H9 (cell line): ENCODE results near the gene PPP2R1A. TPM values are rescaled to one million over a fixed set of nuclear protein-coding genes. Genes with fewer than 3 reads are reported as not detected.
A peak's percentile ranks its signal among the peaks of the same experiment; 100 is the strongest.

Experiments used
- DNase-seq: peaks from one replicate; pipeline ENCODE4 v3.0.0-alpha.2; 2017
- H2AFZ ChIP-seq: one replicate; pipeline ENCODE4 v1.6.1; 2013; ENCODE audit warnings: mild to moderate bottlenecking, low read length, control low read depth, moderate library complexity
- H2AK5ac ChIP-seq: 2 replicates; pipeline ENCODE4 v1.6.1; 2013; ENCODE audit warnings: low read length, control low read depth, mixed read lengths; ENCODE audit not compliant: insufficient read length
- H2BK120ac ChIP-seq: one replicate; pipeline ENCODE4 v1.6.1; 2013; ENCODE audit warnings: low read depth, mild to moderate bottlenecking, low read length, control low read depth, inconsistent platforms; ENCODE audit not compliant: poor library complexity, severe bottlenecking
- H2BK12ac ChIP-seq: 2 replicates; pipeline ENCODE4 v1.6.1; 2013; ENCODE audit warnings: low read length, control low read depth, mixed read lengths, low read depth; ENCODE audit not compliant: insufficient read length
- H2BK15ac ChIP-seq: 2 replicates; pipeline ENCODE4 v1.6.1; 2013; ENCODE audit warnings: low read depth, low read length, control low read depth
- H2BK20ac ChIP-seq: one replicate; pipeline ENCODE4 v1.6.1; 2013; ENCODE audit warnings: low read depth, mild to moderate bottlenecking, low read length, control low read depth, inconsistent platforms; ENCODE audit not compliant: poor library complexity, severe bottlenecking
- H2BK5ac ChIP-seq: 2 replicates; pipeline ENCODE4 v1.6.1; 2013; ENCODE audit warnings: low read length, control low read depth, mixed read lengths; ENCODE audit not compliant: insufficient read length
- H3K14ac ChIP-seq: 2 replicates; pipeline ENCODE4 v1.6.1; 2013; ENCODE audit warnings: low read length, control low read depth; ENCODE audit not compliant: insufficient read depth
- H3K18ac ChIP-seq: 2 replicates; pipeline ENCODE4 v1.6.1; 2013; ENCODE audit warnings: low read depth, mild to moderate bottlenecking, mixed read lengths, low read length, control low read depth; ENCODE audit not compliant: insufficient read length
- H3K23ac ChIP-seq: 2 replicates; pipeline ENCODE4 v1.6.1; 2013; ENCODE audit warnings: low read length, control low read depth, mixed read lengths, low read depth; ENCODE audit not compliant: insufficient read length
- H3K23me2 ChIP-seq: 2 replicates; pipeline ENCODE4 v1.6.1; 2013; ENCODE audit warnings: low read depth, mild to moderate bottlenecking, mixed read lengths, low read length, control low read depth; ENCODE audit not compliant: insufficient read length, poor library complexity, severe bottlenecking
- H3K27ac ChIP-seq: 2 replicates; pipeline ENCODE4 v1.5.1; 2013; ENCODE audit warnings: low read length, control low read depth, mixed read lengths, low read depth; ENCODE audit not compliant: insufficient read length
- H3K27me3 ChIP-seq: 2 replicates; pipeline ENCODE4 v1.6.1; 2013; ENCODE audit warnings: low read length, control low read depth, inconsistent platforms; ENCODE audit not compliant: insufficient read depth
- H3K4ac ChIP-seq: 2 replicates; pipeline ENCODE4 v1.6.1; 2013; ENCODE audit warnings: low read depth, mild to moderate bottlenecking, control low read depth, inconsistent platforms, low read length, moderate library complexity
- H3K4me1 ChIP-seq: 2 replicates; pipeline ENCODE4 v1.6.1; 2013; ENCODE audit warnings: low read length, control low read depth, inconsistent platforms; ENCODE audit not compliant: insufficient read depth
- H3K4me2 ChIP-seq: 2 replicates; pipeline ENCODE4 v1.6.1; 2013; ENCODE audit warnings: low read length, control low read depth, mixed read lengths; ENCODE audit not compliant: insufficient read length, insufficient read depth
- H3K56ac ChIP-seq: 2 replicates; pipeline ENCODE4 v1.6.1; 2013; ENCODE audit warnings: low read depth, mild to moderate bottlenecking, mixed read lengths, low read length, control low read depth; ENCODE audit not compliant: insufficient read length
- H3K79me1 ChIP-seq: 2 replicates; pipeline ENCODE4 v1.6.1; 2013; ENCODE audit warnings: low read depth, mild to moderate bottlenecking, moderate library complexity, low read length, control low read depth, inconsistent platforms; ENCODE audit not compliant: insufficient read depth, poor library complexity, severe bottlenecking
- H3K79me2 ChIP-seq: 2 replicates; pipeline ENCODE4 v1.6.1; 2013; ENCODE audit warnings: low read length, control low read depth, inconsistent platforms; ENCODE audit not compliant: insufficient read depth
- H3K9ac ChIP-seq: 2 replicates; pipeline ENCODE4 v1.6.1; 2013; ENCODE audit warnings: low read length, control low read depth, mixed read lengths; ENCODE audit not compliant: insufficient read length; ENCODE audit errors: extremely low read depth
- H3K9me3 ChIP-seq: one replicate; pipeline ENCODE4 v1.6.1; 2013; ENCODE audit warnings: low read depth, low read length, inconsistent platforms; ENCODE audit not compliant: control insufficient read depth
- H3T11ph ChIP-seq: one replicate; pipeline ENCODE4 v1.6.1; 2013; ENCODE audit warnings: mild to moderate bottlenecking, low read length, control low read depth, inconsistent platforms
- H4K20me1 ChIP-seq: one replicate; pipeline ENCODE4 v1.6.1; 2013; ENCODE audit not compliant: control insufficient read depth, insufficient read length, insufficient read depth
- H4K5ac ChIP-seq: 2 replicates; pipeline ENCODE4 v1.6.1; 2013; ENCODE audit warnings: low read depth, mild to moderate bottlenecking, mixed read lengths, low read length, control low read depth; ENCODE audit not compliant: insufficient read length
- H4K8ac ChIP-seq: replicated peaks from 2 replicates; pipeline ENCODE4 v1.6.1; 2013; ENCODE audit warnings: low read length, control low read depth, mixed read lengths, low read depth; ENCODE audit not compliant: insufficient read length
- H4K91ac ChIP-seq: 2 replicates; pipeline ENCODE4 v1.6.1; 2013; ENCODE audit warnings: low read depth, mild to moderate bottlenecking, moderate library complexity, mixed read lengths, low read length, control low read depth; ENCODE audit not compliant: insufficient read length
- H3K27ac Mint-ChIP-seq, 3 experiments: 2 replicates in 2 of 3; 3 replicates in 1 of 3; pipeline ENCODE4 v1.8.0; 2020 to 2021; ENCODE audit warnings: mixed read lengths in 3 of 3, mild to moderate bottlenecking in 1 of 3, moderate library complexity in 1 of 3
- H3K27me3 Mint-ChIP-seq: 2 replicates; pipeline ENCODE4 v1.8.0; 2021; ENCODE audit warnings: low read depth, mild to moderate bottlenecking, moderate library complexity, mixed read lengths
- H3K36me3 Mint-ChIP-seq, 3 experiments: 2 replicates in 2 of 3; 3 replicates in 1 of 3; pipeline ENCODE4 v1.8.0; 2020 to 2021; ENCODE audit warnings: low read depth in 3 of 3, mixed read lengths in 3 of 3; ENCODE audit not compliant: insufficient read depth in 1 of 3
- H3K4me1 Mint-ChIP-seq, 2 experiments: 2 replicates each; pipeline ENCODE4 v1.8.0; 2020; ENCODE audit warnings: mixed read lengths in 2 of 2
- H3K4me3 Mint-ChIP-seq, 2 experiments: 2 replicates in 1 of 2; 3 replicates in 1 of 2; pipeline ENCODE4 v1.8.0; 2020 to 2021; ENCODE audit warnings: mild to moderate bottlenecking in 2 of 2, mixed read lengths in 2 of 2, moderate library complexity in 1 of 2
- H3K9me3 Mint-ChIP-seq, 2 experiments: 2 replicates in 1 of 2; 3 replicates in 1 of 2; pipeline ENCODE4 v1.8.0; 2020; ENCODE audit warnings: mild to moderate bottlenecking in 2 of 2, mixed read lengths in 2 of 2, moderate library complexity in 1 of 2
- WGBS: extraction: QIAGEN DNeasy Blood & Tissue Kit; methylation state at CpG from one replicate; pipeline ENCODE4 v1.1.7; 2013; ENCODE audit warnings: missing lambda C conversion rate, low lambda C conversion rate, mixed read lengths; ENCODE audit not compliant: insufficient read length; ENCODE audit errors: extremely low coverage; 5-methylcytosine and 5-hydroxymethylcytosine counted together
- total RNA-seq: library from RNA; stranded (reverse); gene quantifications from 2 replicates; pipeline ENCODE4 v1.2.1, GENCODE V29; 2021
- TF ChIP-seq, protein P1 (sequence below): fragments of 200-600 bp; sonication (generic); conservative IDR thresholded peaks from 3 replicates; pipeline ENCODE4 v1.8.0; 2021; ENCODE audit warnings: antibody characterized with exemption, mild to moderate bottlenecking

The PPP2R1A gene
- total RNA-seq, 1 experiment from 2014 or later: 432 TPM

DNA sequence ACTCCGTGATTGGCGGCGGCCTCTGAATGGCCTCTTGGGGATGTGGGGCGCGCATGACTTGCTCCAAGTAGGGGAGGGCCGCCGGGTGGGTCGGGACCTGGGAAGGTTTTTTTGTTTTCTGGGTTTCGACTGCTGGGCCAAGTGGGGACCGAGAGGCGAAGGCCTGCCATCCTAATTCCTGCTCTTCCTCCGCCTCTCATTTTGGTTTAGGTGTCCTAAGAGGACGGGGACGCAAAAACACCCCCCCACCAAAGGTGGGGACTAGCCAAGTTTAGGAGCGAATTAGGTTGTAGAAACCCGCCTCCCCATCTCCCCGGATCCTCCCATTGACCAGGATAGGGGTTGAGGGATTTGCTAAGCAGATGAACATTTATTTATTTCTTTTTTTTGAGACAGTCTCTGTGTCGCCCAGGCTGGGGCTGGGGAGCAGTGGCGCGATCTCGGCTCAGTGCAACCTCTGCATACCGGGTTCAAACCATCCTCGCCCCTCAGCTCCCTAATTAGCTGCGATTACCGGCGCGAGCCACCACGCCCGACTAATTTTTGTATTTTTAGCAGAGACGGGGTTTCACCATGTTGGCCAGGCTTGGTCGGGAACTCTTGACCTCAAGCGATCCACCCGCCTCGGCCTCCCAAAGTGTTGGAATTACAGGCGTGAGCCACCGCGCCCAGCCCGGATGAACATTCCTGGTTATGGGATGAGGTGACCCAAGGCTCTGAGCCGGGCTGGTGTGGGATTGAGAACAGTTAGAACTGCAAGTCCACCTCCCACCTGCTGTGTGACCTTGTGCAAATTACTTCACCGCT, 838 bp downstream of the PPP2R1A start:
- peaks cover 21 to 39% (median 37%) of the 10 kb centered on the region in 3 experiments for H3K36me3 Mint-ChIP-seq
- Histone ChIP-seq H3K79me1 (peaks cover 7% of the 10 kb centered on the region), H4K8ac (no peak overlapping the region), H3K27ac (no peak overlapping the region), H3K56ac (no peak overlapping the region), H4K91ac (no peak overlapping the region), H3K27me3 (no peaks in the 10 kb centered on the region), H2AFZ (no peak overlapping the region), H4K5ac (no peak overlapping the region), H3K4me2 (peak overlapping the region; percentile 79), H3T11ph (no peak overlapping the region), H2AK5ac (no peak overlapping the region), H3K23ac (no peak overlapping the region), H2BK15ac (no peak overlapping the region), H2BK120ac (no peak overlapping the region), H3K14ac (peak overlapping the region; percentile 43), H4K20me1 (no peaks in the 10 kb centered on the region), H3K23me2 (no peaks in the 10 kb centered on the region), H2BK20ac (no peak overlapping the region), H3K4ac (no peak overlapping the region), H2BK12ac (no peak overlapping the region), H3K79me2 (peaks cover 37% of the 10 kb centered on the region), H2BK5ac (no peak overlapping the region), H3K4me1 (peaks cover 7% of the 10 kb centered on the region; the same call in 1 of the 2 replicates), H3K9me3 (no peaks in the 10 kb centered on the region), H3K9ac (peak overlapping the region; percentile 86), H3K18ac (peak overlapping the region; percentile 20)
- no peak for DNase-seq
- H3K4me3 Mint-ChIP-seq: peak overlapping the region; percentile 96 to 99
- H3K27ac Mint-ChIP-seq: peak overlapping the region; percentile 86 to 100 (median 100)
- H3K27me3 Mint-ChIP-seq: no peaks in the 10 kb centered on the region
- no CpG with 5 or more reads among the region's 40 CpGs for WGBS
- TF ChIP-seq, protein P1, sequence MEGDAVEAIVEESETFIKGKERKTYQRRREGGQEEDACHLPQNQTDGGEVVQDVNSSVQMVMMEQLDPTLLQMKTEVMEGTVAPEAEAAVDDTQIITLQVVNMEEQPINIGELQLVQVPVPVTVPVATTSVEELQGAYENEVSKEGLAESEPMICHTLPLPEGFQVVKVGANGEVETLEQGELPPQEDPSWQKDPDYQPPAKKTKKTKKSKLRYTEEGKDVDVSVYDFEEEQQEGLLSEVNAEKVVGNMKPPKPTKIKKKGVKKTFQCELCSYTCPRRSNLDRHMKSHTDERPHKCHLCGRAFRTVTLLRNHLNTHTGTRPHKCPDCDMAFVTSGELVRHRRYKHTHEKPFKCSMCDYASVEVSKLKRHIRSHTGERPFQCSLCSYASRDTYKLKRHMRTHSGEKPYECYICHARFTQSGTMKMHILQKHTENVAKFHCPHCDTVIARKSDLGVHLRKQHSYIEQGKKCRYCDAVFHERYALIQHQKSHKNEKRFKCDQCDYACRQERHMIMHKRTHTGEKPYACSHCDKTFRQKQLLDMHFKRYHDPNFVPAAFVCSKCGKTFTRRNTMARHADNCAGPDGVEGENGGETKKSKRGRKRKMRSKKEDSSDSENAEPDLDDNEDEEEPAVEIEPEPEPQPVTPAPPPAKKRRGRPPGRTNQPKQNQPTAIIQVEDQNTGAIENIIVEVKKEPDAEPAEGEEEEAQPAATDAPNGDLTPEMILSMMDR: no peak
- H3K4me1 Mint-ChIP-seq: peaks cover 37 to 39% of the 10 kb centered on the region in 2 experiments
- no peaks in the 10 kb centered on the region for H3K9me3 Mint-ChIP-seq
